ENCODE measurements around the gene SLC6A7.

Gene SLC6A7

GRCh38 chr5:150186897-150187296 lies 3.0 kb upstream of the SLC6A7 start:
- no peak for TF ChIP-seq CTCF (conservative IDR thresholded peaks at IDR 0.05; ENCODE audit: low read depth, low read length)
- Histone ChIP-seq H3K36me3 (ENCODE audit: insufficient read depth) (no peaks in the 10 kb centered on the region), H3K4me1 (ENCODE audit: low read depth, poor library complexity, severe bottlenecking) (no peaks in the 10 kb centered on the region), H3K27me3 (ENCODE audit: insufficient read depth, low read depth) (no peaks in the 10 kb centered on the region), H4K20me1 (ENCODE audit: insufficient read depth) (no peaks in the 10 kb centered on the region), H3K4me3 (IDR thresholded peaks at IDR 0.05; ENCODE audit: insufficient read depth, low read depth, low read length) (no peak overlapping the region), H3K27ac (no peak overlapping the region), H2AFZ (ENCODE audit: low read depth) (no peak overlapping the region), H3K79me2 (ENCODE audit: insufficient read depth, low read depth) (no peaks in the 10 kb centered on the region), H3K9ac (no peak overlapping the region), H3K4me2 (no peak overlapping the region)

GRCh38 chr5:150188146-150188842 lies 1.6 kb upstream of the SLC6A7 start:
- no peak overlapping the region for H3K4me2 ChIP-seq
- H3K36me3 ChIP-seq (ENCODE audit: insufficient read depth): no peaks in the 10 kb centered on the region
- H3K79me2 ChIP-seq (ENCODE audit: insufficient read depth, low read depth): no peaks in the 10 kb centered on the region
- H3K27ac ChIP-seq: no peak overlapping the region
- H2AFZ ChIP-seq (ENCODE audit: low read depth): no peak overlapping the region
- TF ChIP-seq CTCF (conservative IDR thresholded peaks at IDR 0.05; ENCODE audit: low read depth, low read length): no peak
- no peak overlapping the region for H3K4me3 ChIP-seq (IDR thresholded peaks at IDR 0.05; ENCODE audit: insufficient read depth, low read depth, low read length)
- H3K27me3 ChIP-seq (ENCODE audit: insufficient read depth, low read depth): no peaks in the 10 kb centered on the region
- no peaks in the 10 kb centered on the region for H3K4me1 ChIP-seq (ENCODE audit: low read depth, poor library complexity, severe bottlenecking)
- no peak overlapping the region for H3K9ac ChIP-seq
- H4K20me1 ChIP-seq (ENCODE audit: insufficient read depth): no peaks in the 10 kb centered on the region

GRCh38 chr5:150189326-150189725 lies 536 bp upstream of the SLC6A7 start:
- Histone ChIP-seq H3K4me3 (IDR thresholded peaks at IDR 0.05; ENCODE audit: insufficient read depth, low read depth, low read length) (no peak overlapping the region), H3K4me2 (no peak overlapping the region), H4K20me1 (ENCODE audit: insufficient read depth) (no peaks in the 10 kb centered on the region), H3K27ac (no peak overlapping the region), H2AFZ (ENCODE audit: low read depth) (no peak overlapping the region), H3K79me2 (ENCODE audit: insufficient read depth, low read depth) (no peaks in the 10 kb centered on the region), H3K9ac (no peak overlapping the region), H3K36me3 (ENCODE audit: insufficient read depth) (no peaks in the 10 kb centered on the region), H3K27me3 (ENCODE audit: insufficient read depth, low read depth) (no peaks in the 10 kb centered on the region), H3K4me1 (ENCODE audit: low read depth, poor library complexity, severe bottlenecking) (no peaks in the 10 kb centered on the region)
- no peak for TF ChIP-seq CTCF (conservative IDR thresholded peaks at IDR 0.05; ENCODE audit: low read depth, low read length)

- TF ChIP-seq CTCF (conservative IDR thresholded peaks at IDR 0.05; ENCODE audit: low read depth, low read length): no peak
- Histone ChIP-seq H2AFZ (ENCODE audit: low read depth) (no peak overlapping the region), H3K27me3 (ENCODE audit: insufficient read depth, low read depth) (no peaks in the 10 kb centered on the region), H3K36me3 (ENCODE audit: insufficient read depth) (no peaks in the 10 kb centered on the region), H3K79me2 (ENCODE audit: insufficient read depth, low read depth) (no peaks in the 10 kb centered on the region), H3K4me2 (no peak overlapping the region), H3K9ac (no peak overlapping the region), H4K20me1 (ENCODE audit: insufficient read depth) (no peaks in the 10 kb centered on the region), H3K4me1 (ENCODE audit: low read depth, poor library complexity, severe bottlenecking) (no peaks in the 10 kb centered on the region), H3K27ac (no peak overlapping the region), H3K4me3 (IDR thresholded peaks at IDR 0.05; ENCODE audit: insufficient read depth, low read depth, low read length) (no peak overlapping the region)
These were observed 679 bp downstream of the SLC6A7 start for GRCh38 chr5:150190503-150190979.
